WERI-Rb-1 (cell line): ENCODE data around the gene RNF212.

Experiments
- DNase-seq: peaks from one replicate; pipeline ENCODE4 v3.0.0-alpha.2; 2020
- H3K27ac ChIP-seq: fragments of 250-450 bp; sonication (Bioruptor Pico); 2 replicates; pipeline ENCODE4 v1.5.1; 2020; ENCODE audit warnings: mild to moderate bottlenecking, moderate library complexity
- H3K27me3 ChIP-seq: fragments of 250-450 bp; sonication (Bioruptor Pico); 2 replicates; pipeline ENCODE4 v1.5.1; 2021; ENCODE audit warnings: mild to moderate bottlenecking, low read depth, moderate library complexity; ENCODE audit not compliant: insufficient read depth, severe bottlenecking
- H3K36me3 ChIP-seq: fragments of 250-450 bp; sonication (Bioruptor Pico); 2 replicates; pipeline ENCODE4 v1.5.1; 2020; ENCODE audit warnings: mild to moderate bottlenecking, moderate library complexity
- H3K4me3 ChIP-seq: 2 replicates; pipeline ENCODE4 v1.5.1; 2011; ENCODE audit warnings: low read depth, mild to moderate bottlenecking, control low read depth, low read length
- H3K9me3 ChIP-seq: fragments of 250-450 bp; sonication (Bioruptor Pico); 2 replicates; pipeline ENCODE4 v1.5.1; 2021; ENCODE audit warnings: mild to moderate bottlenecking, moderate library complexity; ENCODE audit not compliant: severe bottlenecking
- TF ChIP-seq, protein P1 (sequence below): IDR thresholded peaks from 2 replicates; pipeline ENCODE4 v1.5.1; 2011; ENCODE audit warnings: low read depth, mild to moderate bottlenecking, control low read depth, inconsistent platforms, low read length

Gene RNF212

DNA sequence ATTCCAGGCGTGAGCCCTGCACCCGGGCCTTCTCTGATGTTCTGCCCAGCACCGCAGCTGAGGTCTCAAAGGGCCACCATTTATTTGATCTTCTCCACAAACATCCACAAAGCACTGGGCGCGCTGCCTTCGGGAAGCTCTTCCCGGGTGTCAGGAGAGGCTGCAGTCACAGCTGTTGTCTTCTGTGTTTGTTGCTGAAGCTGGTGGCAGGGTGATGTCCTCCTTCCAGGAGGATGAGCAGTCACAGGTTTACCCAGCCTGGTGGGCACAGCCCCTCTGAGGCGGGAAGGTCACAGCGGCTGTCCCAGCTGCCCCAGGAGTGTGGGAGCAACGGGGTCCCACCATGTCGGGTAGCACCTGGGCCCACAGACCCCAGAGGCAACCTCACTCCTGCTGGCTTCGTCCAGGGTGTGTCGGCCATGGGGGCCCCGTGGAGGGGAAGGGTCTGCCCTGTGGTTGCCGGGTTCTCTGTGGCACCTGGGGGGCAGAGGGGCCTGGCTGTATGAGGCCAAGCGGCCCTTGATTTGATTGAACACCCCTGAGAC lies 74.3 kb downstream of the RNF212 start:
- no peaks in the 10 kb centered on the region for H3K36me3 ChIP-seq
- peak overlapping the region; percentile 20; the same call in 1 of the 2 replicates for H3K27ac ChIP-seq
- no peaks in the 10 kb centered on the region for H3K27me3 ChIP-seq
- TF ChIP-seq, protein P1, sequence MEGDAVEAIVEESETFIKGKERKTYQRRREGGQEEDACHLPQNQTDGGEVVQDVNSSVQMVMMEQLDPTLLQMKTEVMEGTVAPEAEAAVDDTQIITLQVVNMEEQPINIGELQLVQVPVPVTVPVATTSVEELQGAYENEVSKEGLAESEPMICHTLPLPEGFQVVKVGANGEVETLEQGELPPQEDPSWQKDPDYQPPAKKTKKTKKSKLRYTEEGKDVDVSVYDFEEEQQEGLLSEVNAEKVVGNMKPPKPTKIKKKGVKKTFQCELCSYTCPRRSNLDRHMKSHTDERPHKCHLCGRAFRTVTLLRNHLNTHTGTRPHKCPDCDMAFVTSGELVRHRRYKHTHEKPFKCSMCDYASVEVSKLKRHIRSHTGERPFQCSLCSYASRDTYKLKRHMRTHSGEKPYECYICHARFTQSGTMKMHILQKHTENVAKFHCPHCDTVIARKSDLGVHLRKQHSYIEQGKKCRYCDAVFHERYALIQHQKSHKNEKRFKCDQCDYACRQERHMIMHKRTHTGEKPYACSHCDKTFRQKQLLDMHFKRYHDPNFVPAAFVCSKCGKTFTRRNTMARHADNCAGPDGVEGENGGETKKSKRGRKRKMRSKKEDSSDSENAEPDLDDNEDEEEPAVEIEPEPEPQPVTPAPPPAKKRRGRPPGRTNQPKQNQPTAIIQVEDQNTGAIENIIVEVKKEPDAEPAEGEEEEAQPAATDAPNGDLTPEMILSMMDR = no peak
- no peaks in the 10 kb centered on the region for H3K9me3 ChIP-seq
- no peak for DNase-seq
- no peak overlapping the region for H3K4me3 ChIP-seq

DNA sequence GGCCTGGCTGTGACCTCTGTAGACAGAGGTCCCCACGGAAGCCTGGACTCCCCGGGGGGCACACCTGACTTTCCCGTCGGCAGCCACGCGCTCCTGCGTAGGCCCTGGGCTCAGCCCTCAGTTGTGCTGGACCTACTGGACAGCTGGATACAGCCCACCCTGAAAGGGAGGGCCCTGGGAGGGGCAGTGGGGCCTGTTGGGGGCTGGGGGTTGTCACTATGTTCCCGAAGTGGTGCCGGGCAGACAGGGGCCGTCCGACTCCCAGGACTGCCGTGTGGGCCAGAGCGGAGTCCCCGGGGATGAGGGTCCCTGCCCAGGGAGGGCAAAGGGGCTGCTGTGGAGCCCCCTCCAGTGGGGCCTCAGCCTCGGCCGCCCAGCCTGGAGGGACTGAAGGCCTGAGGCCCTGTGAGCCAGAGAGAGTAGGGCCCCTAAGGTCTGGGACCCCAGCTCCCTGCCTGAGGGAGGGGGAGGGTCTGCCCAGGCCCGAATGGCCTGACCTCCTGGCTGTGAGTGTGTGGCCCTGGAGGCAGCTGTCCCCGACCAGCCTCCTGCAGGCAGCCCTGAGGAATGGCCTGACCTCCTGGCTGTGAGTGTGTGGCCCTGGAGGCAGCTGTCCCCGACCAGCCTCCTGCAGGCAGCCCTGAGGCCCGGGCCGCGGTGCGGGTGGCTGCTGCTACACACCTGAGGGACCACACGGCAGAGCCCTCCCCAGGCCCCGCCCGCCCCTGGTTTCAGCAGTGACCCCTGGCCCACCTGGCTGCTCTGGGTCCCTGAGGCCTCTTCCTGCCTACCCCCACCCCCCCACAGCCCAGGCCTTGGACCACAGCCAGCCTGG lies 76.2 kb downstream of the RNF212 start:
- Histone ChIP-seq H3K27me3 (no peaks in the 10 kb centered on the region), H3K9me3 (no peaks in the 10 kb centered on the region), H3K27ac (peak overlapping the region; percentile 43; the same call in 1 of the 2 replicates), H3K36me3 (no peaks in the 10 kb centered on the region), H3K4me3 (no peak overlapping the region)
- DNase-seq = no peak
- TF ChIP-seq, protein P1 = no peak

- TF ChIP-seq, protein P1 = no peak
- Histone ChIP-seq H3K36me3 (no peaks in the 10 kb centered on the region), H3K4me3 (no peak overlapping the region), H3K27me3 (no peaks in the 10 kb centered on the region), H3K27ac (no peak overlapping the region), H3K9me3 (no peaks in the 10 kb centered on the region)
- no peak for DNase-seq
These were observed 77.3 kb downstream of the RNF212 start for GRCh38 chr4:1036095-1036494.

GRCh38 chr4:1035510-1035909 lies 77.9 kb downstream of the RNF212 start:
- Histone ChIP-seq H3K4me3 (no peak overlapping the region), H3K36me3 (no peaks in the 10 kb centered on the region), H3K27me3 (no peaks in the 10 kb centered on the region), H3K9me3 (no peaks in the 10 kb centered on the region), H3K27ac (no peak overlapping the region)
- DNase-seq = no peak
- TF ChIP-seq, protein P1 = no peak

- Histone ChIP-seq H3K4me3 (peak overlapping the region; percentile 32), H3K27ac (peak overlapping the region; percentile 86), H3K27me3 (no peaks in the 10 kb centered on the region), H3K9me3 (no peaks in the 10 kb centered on the region), H3K36me3 (no peaks in the 10 kb centered on the region)
- TF ChIP-seq, protein P1 = no peak
- peak; percentile 84 for DNase-seq
These were observed 79.4 kb downstream of the RNF212 start for GRCh38 chr4:1033840-1034551.
